ENCODE results near the gene GUK1. TPM values are rescaled to one million over a fixed set of nuclear protein-coding genes. Genes with fewer than 3 reads are reported as not detected.

The GUK1 gene
- total RNA-seq, 1 donor from 2014 or later, result 242 TPM

GRCh38 chr1:228150120-228150460, 10.0 kb downstream of the GUK1 start:
- DNase-seq (ENCODE audit: low read depth), result no peak
- TF ChIP-seq, protein P1, sequence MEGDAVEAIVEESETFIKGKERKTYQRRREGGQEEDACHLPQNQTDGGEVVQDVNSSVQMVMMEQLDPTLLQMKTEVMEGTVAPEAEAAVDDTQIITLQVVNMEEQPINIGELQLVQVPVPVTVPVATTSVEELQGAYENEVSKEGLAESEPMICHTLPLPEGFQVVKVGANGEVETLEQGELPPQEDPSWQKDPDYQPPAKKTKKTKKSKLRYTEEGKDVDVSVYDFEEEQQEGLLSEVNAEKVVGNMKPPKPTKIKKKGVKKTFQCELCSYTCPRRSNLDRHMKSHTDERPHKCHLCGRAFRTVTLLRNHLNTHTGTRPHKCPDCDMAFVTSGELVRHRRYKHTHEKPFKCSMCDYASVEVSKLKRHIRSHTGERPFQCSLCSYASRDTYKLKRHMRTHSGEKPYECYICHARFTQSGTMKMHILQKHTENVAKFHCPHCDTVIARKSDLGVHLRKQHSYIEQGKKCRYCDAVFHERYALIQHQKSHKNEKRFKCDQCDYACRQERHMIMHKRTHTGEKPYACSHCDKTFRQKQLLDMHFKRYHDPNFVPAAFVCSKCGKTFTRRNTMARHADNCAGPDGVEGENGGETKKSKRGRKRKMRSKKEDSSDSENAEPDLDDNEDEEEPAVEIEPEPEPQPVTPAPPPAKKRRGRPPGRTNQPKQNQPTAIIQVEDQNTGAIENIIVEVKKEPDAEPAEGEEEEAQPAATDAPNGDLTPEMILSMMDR (conservative IDR thresholded peaks at IDR 0.05; ENCODE audit: low read depth, low read length), result no peak
- no peak overlapping the region for H3K4me3 ChIP-seq (ENCODE audit: low read depth, low read length)

GRCh38 chr1:228150461-228151179, 10.5 kb downstream of the GUK1 start:
- H3K4me3 ChIP-seq (ENCODE audit: low read depth, low read length), result no peak overlapping the region
- TF ChIP-seq, protein P1 (conservative IDR thresholded peaks at IDR 0.05; ENCODE audit: low read depth, low read length), result no peak
- DNase-seq (ENCODE audit: low read depth), result no peak

- DNase-seq (ENCODE audit: low read depth), result no peak
- TF ChIP-seq, protein P1 (conservative IDR thresholded peaks at IDR 0.05; ENCODE audit: low read depth, low read length), result no peak
- H3K4me3 ChIP-seq (ENCODE audit: low read depth, low read length), result no peak overlapping the region
These were observed 11.3 kb downstream of the GUK1 start for GRCh38 chr1:228151180-228151925.

GRCh38 chr1:228152097-228152917, 12.2 kb downstream of the GUK1 start:
- TF ChIP-seq, protein P1 (conservative IDR thresholded peaks at IDR 0.05; ENCODE audit: low read depth, low read length), result no peak
- no peak for DNase-seq (ENCODE audit: low read depth)
- H3K4me3 ChIP-seq (ENCODE audit: low read depth, low read length), result no peak overlapping the region

- TF ChIP-seq, protein P1 (conservative IDR thresholded peaks at IDR 0.05; ENCODE audit: low read depth, low read length), result no peak
- no peak overlapping the region for H3K4me3 ChIP-seq (ENCODE audit: low read depth, low read length)
- DNase-seq (ENCODE audit: low read depth), result no peak
These were observed 12.8 kb downstream of the GUK1 start for GRCh38 chr1:228152918-228153258.

- no peak overlapping the region for H3K4me3 ChIP-seq (ENCODE audit: low read depth, low read length)
- TF ChIP-seq, protein P1 (conservative IDR thresholded peaks at IDR 0.05; ENCODE audit: low read depth, low read length), result no peak
- no peak for DNase-seq (ENCODE audit: low read depth)
These were observed 14.1 kb downstream of the GUK1 start for GRCh38 chr1:228154021-228154669.

Data from epithelial cell of proximal tubule (primary cell).